Neuronal stem cell (in vitro differentiated cells): Measurements from ENCODE around the gene PTGR3.

Experiments
- DNase-seq: peaks from one replicate; pipeline ENCODE4 v3.0.0-alpha.2; 2013; ENCODE audit warnings: low spot score
- H2AFZ ChIP-seq: one replicate; pipeline ENCODE4 v1.6.1; 2013; ENCODE audit warnings: mild to moderate bottlenecking, low read length, inconsistent platforms
- H2AK5ac ChIP-seq: 2 replicates; pipeline ENCODE4 v1.6.1; 2013; ENCODE audit warnings: low read depth, mild to moderate bottlenecking, inconsistent platforms, low read length, moderate library complexity, mixed read lengths
- H2BK120ac ChIP-seq: 2 replicates; pipeline ENCODE4 v1.6.1; 2013; ENCODE audit warnings: low read depth, mild to moderate bottlenecking, inconsistent platforms, low read length, moderate library complexity, mixed read lengths
- H2BK12ac ChIP-seq: one replicate; pipeline ENCODE4 v1.6.1; 2013; ENCODE audit warnings: low read length, inconsistent platforms
- H2BK15ac ChIP-seq: 2 replicates; pipeline ENCODE4 v1.6.1; 2013; ENCODE audit warnings: mild to moderate bottlenecking, low read length, inconsistent platforms, mixed read lengths
- H2BK5ac ChIP-seq: one replicate; pipeline ENCODE4 v1.6.1; 2013; ENCODE audit warnings: inconsistent platforms, mild to moderate bottlenecking, low read length, moderate library complexity
- H3K14ac ChIP-seq: one replicate; pipeline ENCODE4 v1.6.1; 2013; ENCODE audit warnings: low read length, inconsistent platforms
- H3K18ac ChIP-seq: 2 replicates; pipeline ENCODE4 v1.6.1; 2013; ENCODE audit warnings: low read length, inconsistent platforms
- H3K23ac ChIP-seq: 2 replicates; pipeline ENCODE4 v1.6.1; 2013; ENCODE audit warnings: low read depth, mild to moderate bottlenecking, mixed read lengths, low read length, inconsistent platforms; ENCODE audit not compliant: poor library complexity
- H3K27ac ChIP-seq: replicated peaks from 3 replicates; pipeline ENCODE4 v1.5.1; 2013; ENCODE audit warnings: low read length, inconsistent platforms
- H3K27me3 ChIP-seq, 3 experiments: 2 replicates each; pipeline ENCODE4 v1.6.1; 2013; ENCODE audit warnings: low read length in 3 of 3, mild to moderate bottlenecking in 2 of 3, inconsistent platforms in 1 of 3, low read depth in 1 of 3, mixed read lengths in 1 of 3, moderate library complexity in 1 of 3; ENCODE audit not compliant: control insufficient read depth in 3 of 3, insufficient read depth in 3 of 3
- H3K36me3 ChIP-seq, 2 donors: replicated peaks in 1 of 2; 2 replicates each; pipeline ENCODE4 v1.6.1; 2013; ENCODE audit warnings: low read length in 2 of 2; ENCODE audit not compliant: control insufficient read depth in 2 of 2, insufficient read depth in 2 of 2
- H3K4ac ChIP-seq: 2 replicates; pipeline ENCODE4 v1.6.1; 2013; ENCODE audit warnings: inconsistent platforms, mild to moderate bottlenecking, low read length, moderate library complexity
- H3K4me1 ChIP-seq, 2 donors: 1 replicate in 1 of 2; 2 replicates in 1 of 2; pipeline ENCODE4 v1.6.1; 2013; ENCODE audit warnings: low read length in 2 of 2, low read depth in 1 of 2; ENCODE audit not compliant: control insufficient read depth in 2 of 2, insufficient read depth in 1 of 2
- H3K4me2 ChIP-seq: one replicate; pipeline ENCODE4 v1.6.1; 2013; ENCODE audit warnings: mild to moderate bottlenecking, low read length, inconsistent platforms; ENCODE audit not compliant: insufficient read depth, poor library complexity, severe bottlenecking
- H3K4me3 ChIP-seq, 2 donors: 2 replicates each; pipeline ENCODE4 v1.5.1; 2013; ENCODE audit warnings: low read length in 2 of 2, mild to moderate bottlenecking in 2 of 2, inconsistent platforms in 1 of 2, moderate library complexity in 1 of 2
- H3K79me1 ChIP-seq: one replicate; pipeline ENCODE4 v1.6.1; 2013; ENCODE audit warnings: low read depth, mild to moderate bottlenecking, inconsistent platforms, low read length, moderate library complexity
- H3K9ac ChIP-seq: one replicate; pipeline ENCODE4 v1.6.1; 2013; ENCODE audit warnings: mild to moderate bottlenecking, low read depth, low read length, inconsistent platforms; ENCODE audit not compliant: poor library complexity
- H3K9me3 ChIP-seq, 2 donors: replicated peaks in 1 of 2; 2 replicates each; pipeline versions ENCODE3 to v1.6.1; 2013; ENCODE audit warnings: low read length in 2 of 2, mild to moderate bottlenecking in 2 of 2, inconsistent platforms in 1 of 2, low read depth in 1 of 2, mixed read lengths in 1 of 2, moderate library complexity in 1 of 2; ENCODE audit not compliant: control insufficient read depth in 2 of 2, insufficient read depth in 1 of 2
- H4K8ac ChIP-seq: one replicate; pipeline ENCODE4 v1.6.1; 2013; ENCODE audit warnings: low read depth, mild to moderate bottlenecking, inconsistent platforms, low read length, moderate library complexity
- H4K91ac ChIP-seq: one replicate; pipeline ENCODE4 v1.6.1; 2013; ENCODE audit warnings: low read length, low read depth, mild to moderate bottlenecking, inconsistent platforms; ENCODE audit not compliant: poor library complexity
- WGBS, 2 donors: extraction: QIAGEN DNeasy Blood & Tissue Kit; methylation state at CpG; one replicate each; pipeline ENCODE4 v1.1.7; 2013; ENCODE audit warnings: missing lambda C conversion rate in 2 of 2, mixed read lengths in 1 of 2; ENCODE audit not compliant: insufficient read length in 2 of 2, insufficient replicate concordance in 1 of 2; ENCODE audit errors: extremely low coverage in 2 of 2; 5-methylcytosine and 5-hydroxymethylcytosine counted together

Gene PTGR3

GRCh38 chr18:75167137-75167536 lies 41.8 kb downstream of the PTGR3 start:
- Histone ChIP-seq H3K9me3 (no peaks in the 10 kb centered on the region), H3K4ac (no peak overlapping the region), H3K79me1 (no peaks in the 10 kb centered on the region), H3K36me3 (no peaks in the 10 kb centered on the region), H2BK5ac (no peak overlapping the region), H3K4me2 (no peak overlapping the region), H3K27ac (no peak overlapping the region), H3K4me1 (peaks cover 0 to 1% of the 10 kb centered on the region in 2 donors), H3K4me3 (no peak overlapping the region), H3K14ac (no peak overlapping the region), H2AK5ac (no peak overlapping the region), H3K27me3 (peaks cover 0 to 15% (median 0%) of the 10 kb centered on the region in 3 experiments), H4K91ac (no peak overlapping the region), H3K9ac (no peak overlapping the region), H4K8ac (no peak overlapping the region), H3K23ac (no peak overlapping the region), H2BK15ac (no peak overlapping the region), H2BK12ac (no peak overlapping the region), H2AFZ (no peak overlapping the region), H3K18ac (no peak overlapping the region), H2BK120ac (no peak overlapping the region)
- DNase-seq: no peak
- no CpG with 5 or more reads among the region's 10 CpGs for WGBS, 2 donors

- H3K9ac ChIP-seq: no peak overlapping the region
- H2BK120ac ChIP-seq: no peak overlapping the region
- peaks cover 0 to 18% (median 0%) of the 10 kb centered on the region in 3 experiments for H3K27me3 ChIP-seq
- H2AFZ ChIP-seq: no peak overlapping the region
- WGBS, 2 donors: no CpG with 5 or more reads among the region's 8 CpGs
- no peak overlapping the region for H2BK5ac ChIP-seq
- no peak overlapping the region for H3K23ac ChIP-seq
- no peak for DNase-seq
- no peak overlapping the region for H2AK5ac ChIP-seq
- no peak overlapping the region for H4K8ac ChIP-seq
- no peak overlapping the region for H3K14ac ChIP-seq
- no peak overlapping the region for H3K27ac ChIP-seq
- no peak overlapping the region for H2BK12ac ChIP-seq
- no peak overlapping the region for H4K91ac ChIP-seq
- no peak overlapping the region for H3K4me3 ChIP-seq
- H3K18ac ChIP-seq: no peak overlapping the region
- no peak overlapping the region for H3K4me2 ChIP-seq
- H3K36me3 ChIP-seq: no peaks in the 10 kb centered on the region
- H3K4ac ChIP-seq: no peak overlapping the region
- H2BK15ac ChIP-seq: no peak overlapping the region
- no peaks in the 10 kb centered on the region for H3K79me1 ChIP-seq
- H3K9me3 ChIP-seq: no peaks in the 10 kb centered on the region
- peaks cover 0 to 1% of the 10 kb centered on the region in 2 donors for H3K4me1 ChIP-seq
These were observed 43.0 kb downstream of the PTGR3 start for GRCh38 chr18:75165926-75166325.

GRCh38 chr18:75164479-75164878 lies 44.5 kb downstream of the PTGR3 start:
- H2BK12ac ChIP-seq: no peak overlapping the region
- H3K79me1 ChIP-seq: no peaks in the 10 kb centered on the region
- H3K4me3 ChIP-seq: no peak overlapping the region
- H3K27ac ChIP-seq: no peak overlapping the region
- H3K4ac ChIP-seq: no peak overlapping the region
- no peak overlapping the region for H2AFZ ChIP-seq
- no peaks in the 10 kb centered on the region for H3K36me3 ChIP-seq
- peaks cover 0 to 30% (median 0%) of the 10 kb centered on the region in 3 experiments for H3K27me3 ChIP-seq
- no peak overlapping the region for H3K23ac ChIP-seq
- no peak overlapping the region for H2BK15ac ChIP-seq
- no peak overlapping the region for H4K91ac ChIP-seq
- H2BK5ac ChIP-seq: no peak overlapping the region
- H2BK120ac ChIP-seq: no peak overlapping the region
- DNase-seq: no peak
- no peak overlapping the region for H2AK5ac ChIP-seq
- no peak overlapping the region for H3K14ac ChIP-seq
- H3K18ac ChIP-seq: no peak overlapping the region
- no peak overlapping the region for H3K9ac ChIP-seq
- H3K9me3 ChIP-seq: no peaks in the 10 kb centered on the region
- no peak overlapping the region for H4K8ac ChIP-seq
- WGBS, 2 donors: no CpG with 5 or more reads among the region's 3 CpGs
- H3K4me1 ChIP-seq: peaks cover 2 to 11% of the 10 kb centered on the region in 2 donors
- H3K4me2 ChIP-seq: no peak overlapping the region

GRCh38 chr18:75163736-75164135 lies 45.2 kb downstream of the PTGR3 start:
- Histone ChIP-seq H2BK5ac (no peak overlapping the region), H3K4me3 (no peak overlapping the region), H3K23ac (no peak overlapping the region), H2BK15ac (no peak overlapping the region), H4K91ac (no peak overlapping the region), H3K79me1 (no peaks in the 10 kb centered on the region), H3K36me3 (no peaks in the 10 kb centered on the region), H3K4me2 (no peak overlapping the region), H3K4me1 (peaks cover 2 to 16% of the 10 kb centered on the region in 2 donors), H2BK12ac (no peak overlapping the region), H2AK5ac (no peak overlapping the region), H3K27me3 (peaks cover 0 to 29% (median 0%) of the 10 kb centered on the region in 3 experiments), H3K9ac (no peak overlapping the region), H3K9me3 (no peaks in the 10 kb centered on the region), H3K18ac (no peak overlapping the region), H4K8ac (no peak overlapping the region), H3K14ac (no peak overlapping the region), H2BK120ac (no peak overlapping the region), H2AFZ (no peak overlapping the region), H3K27ac (no peak overlapping the region), H3K4ac (no peak overlapping the region)
- DNase-seq: no peak
- WGBS, 2 donors: no CpG with 5 or more reads among the region's 4 CpGs
